BLaER1 treated with 17β-estradiol and CSF1 and Interleukin-3, amounts not matched to agents 10 nM and 100 nM (cell line): ENCODE data around the gene IFNL1.

ENCODE experiments used
- H3K27ac ChIP-seq, 11 experiments: shearing (Covaris generic); formaldehyde crosslinking; 2 replicates each; pipeline ENCODE4 v1.8.1; 2022
- H3K27me3 ChIP-seq, 11 experiments: shearing (Covaris generic); formaldehyde crosslinking; 2 replicates each; pipeline ENCODE4 v1.8.1; 2022
- H3K36me3 ChIP-seq, 11 experiments: shearing (Covaris generic); formaldehyde crosslinking; 2 replicates each; pipeline ENCODE4 v1.8.1; 2022
- H3K4me1 ChIP-seq, 10 experiments: shearing (Covaris generic); formaldehyde crosslinking; 2 replicates each; pipeline ENCODE4 v1.8.1; 2022
- H3K4me2 ChIP-seq, 11 experiments: shearing (Covaris generic); formaldehyde crosslinking; 2 replicates each; pipeline ENCODE4 v1.8.1; 2022
- H3K4me3 ChIP-seq, 10 experiments: shearing (Covaris generic); formaldehyde crosslinking; 2 replicates each; pipeline ENCODE4 v1.8.1; 2022
- H3K9ac ChIP-seq, 11 experiments: shearing (Covaris generic); formaldehyde crosslinking; 2 replicates each; pipeline ENCODE4 v1.8.1; 2022
- H3K9me3 ChIP-seq, 11 experiments: shearing (Covaris generic); formaldehyde crosslinking; replicated peaks in 1 of 11; 2 replicates each; pipeline ENCODE4 v1.8.1; 2022
- H4K20me1 ChIP-seq, 11 experiments: shearing (Covaris generic); formaldehyde crosslinking; 2 replicates each; pipeline ENCODE4 v1.8.1; 2022
- Cebpa-rat ChIP-seq, 11 experiments: shearing (Covaris generic); IDR thresholded peaks; 2 replicates each; pipeline ENCODE4 v1.8.1; 2022

Gene IFNL1

GRCh38 chr19:39341129-39341718, 45.0 kb downstream of the IFNL1 start:
- TF ChIP-seq Cebpa-rat (IDR thresholded peaks at IDR 0.05), result no peak
- Histone ChIP-seq H3K9me3 (peaks cover 0 to 4% (median 0%) of the 10 kb centered on the region in 11 experiments; a peak in 1 of 22 replicates), H3K27ac (peak overlapping the region; percentile 72 to 100 (median 95)), H3K36me3 (peaks cover 3 to 21% (median 16%) of the 10 kb centered on the region in 11 experiments; a peak in 19 of 22 replicates), H3K4me1 (peaks cover 74 to 82% (median 79%) of the 10 kb centered on the region in 10 experiments), H3K27me3 (no peaks in the 10 kb centered on the region), H4K20me1 (peaks cover 17 to 37% (median 33%) of the 10 kb centered on the region in 11 experiments; a peak in 20 of 22 replicates), H3K9ac (peak overlapping the region; percentile 80 to 91 (median 87)), H3K4me2 (peak overlapping the region; percentile 86 to 99 (median 97)), H3K4me3 (peak overlapping the region; percentile 64 to 87 (median 79))

GRCh38 chr19:39341719-39342604, 45.8 kb downstream of the IFNL1 start, which contains the start of gene SAMD4B:
Gene SAMD4B (plus strand): TSS chr19:39342421. CDS start chr19:39356894, 14,473 bp downstream.
- Histone ChIP-seq H3K27ac (peak within 1 kb of the TSS; percentile 94 to 100 (median 98)), H3K4me2 (peak within 1 kb of the TSS; percentile 95 to 99 (median 98)), H4K20me1 (peaks cover 22 to 45% (median 40%) of the 10 kb centered on the region in 11 experiments; a peak in 21 of 22 replicates), H3K36me3 (peaks cover 7 to 28% (median 23%) of the 10 kb centered on the region in 11 experiments; a peak in 21 of 22 replicates), H3K9me3 (peaks cover 0 to 4% (median 0%) of the 10 kb centered on the region in 11 experiments; a peak in 1 of 22 replicates), H3K27me3 (no peaks in the 10 kb centered on the region), H3K4me1 (peaks cover 66 to 80% (median 78%) of the 10 kb centered on the region in 10 experiments), H3K9ac (peak within 1 kb of the TSS; percentile 94 to 100 (median 98)), H3K4me3 (peak within 1 kb of the TSS; percentile 94 to 100 (median 98))
- no peak for TF ChIP-seq Cebpa-rat (IDR thresholded peaks at IDR 0.05)

GRCh38 chr19:39342647-39343305, 46.6 kb downstream of the IFNL1 start:
- Histone ChIP-seq H3K4me3 (peak overlapping the region; percentile 94 to 100 (median 98)), H3K9ac (peak overlapping the region; percentile 94 to 100 (median 98)), H3K27me3 (no peaks in the 10 kb centered on the region), H3K4me2 (peak overlapping the region; percentile 91 to 98 (median 97)), H3K9me3 (no peaks in the 10 kb centered on the region), H4K20me1 (peaks cover 31 to 53% (median 48%) of the 10 kb centered on the region in 11 experiments; a peak in 21 of 22 replicates), H3K27ac (peak overlapping the region; percentile 92 to 98 (median 94)), H3K4me1 (peaks cover 58 to 80% (median 78%) of the 10 kb centered on the region in 10 experiments), H3K36me3 (peaks cover 14 to 36% (median 32%) of the 10 kb centered on the region in 11 experiments)
- no peak for TF ChIP-seq Cebpa-rat (IDR thresholded peaks at IDR 0.05)

- peaks cover 59 to 85% (median 78%) of the 10 kb centered on the region in 11 experiments; a peak in 21 of 22 replicates for H4K20me1 ChIP-seq
- no peak for TF ChIP-seq Cebpa-rat (IDR thresholded peaks at IDR 0.05)
- H3K9ac ChIP-seq, result peak overlapping the region in 5 of 11 experiments; percentile 5 to 100 (median 97); a peak in 5 of 22 replicates
- peaks cover 33 to 60% (median 51%) of the 10 kb centered on the region in 10 experiments for H3K4me1 ChIP-seq
- no peak overlapping the region for H3K4me3 ChIP-seq
- H3K36me3 ChIP-seq, result peaks cover 45 to 68% (median 63%) of the 10 kb centered on the region in 11 experiments
- no peaks in the 10 kb centered on the region for H3K9me3 ChIP-seq
- H3K27ac ChIP-seq, result 0 out of 22 replicates have a peak overlapping the region, but pooled peaks of 1 of the 11 experiments have one; percentile 3
- no peaks in the 10 kb centered on the region for H3K27me3 ChIP-seq
- peak overlapping the region; percentile 91 to 98 (median 97); a peak in 17 of 22 replicates for H3K4me2 ChIP-seq
Measured at GRCh38 chr19:39345956-39346355, 49.7 kb downstream of the IFNL1 start.

GRCh38 chr19:39347332-39348164, 51.3 kb downstream of the IFNL1 start:
- Histone ChIP-seq H3K4me1 (peaks cover 38 to 72% (median 56%) of the 10 kb centered on the region in 10 experiments), H3K9me3 (no peaks in the 10 kb centered on the region), H3K27ac (no peak overlapping the region), H4K20me1 (peaks cover 67 to 100% (median 94%) of the 10 kb centered on the region in 11 experiments; a peak in 21 of 22 replicates), H3K27me3 (no peaks in the 10 kb centered on the region), H3K36me3 (peaks cover 61 to 84% (median 79%) of the 10 kb centered on the region in 11 experiments), H3K9ac (peak overlapping the region in 7 of 11 experiments; percentile 13 to 38 (median 23); a peak in 5 of 22 replicates), H3K4me3 (no peak overlapping the region), H3K4me2 (peak overlapping the region in 5 of 11 experiments; percentile 1 to 20 (median 11); a peak in 6 of 22 replicates)
- no peak for TF ChIP-seq Cebpa-rat (IDR thresholded peaks at IDR 0.05)
